SIG-M5 (cell line): ENCODE measurements around the gene PRSS22.

ENCODE experiments used
- DNase-seq: peaks from one replicate; lab custom pipeline; 2025; lab: John Stamatoyannopoulos, UW

The PRSS22 gene

GRCh38 chr16:2814551-2815298, 43.2 kb downstream of the PRSS22 start:
- no peak for DNase-seq

- no peak for DNase-seq
Measured at GRCh38 chr16:2813771-2814221, 44.2 kb downstream of the PRSS22 start.

DNA sequence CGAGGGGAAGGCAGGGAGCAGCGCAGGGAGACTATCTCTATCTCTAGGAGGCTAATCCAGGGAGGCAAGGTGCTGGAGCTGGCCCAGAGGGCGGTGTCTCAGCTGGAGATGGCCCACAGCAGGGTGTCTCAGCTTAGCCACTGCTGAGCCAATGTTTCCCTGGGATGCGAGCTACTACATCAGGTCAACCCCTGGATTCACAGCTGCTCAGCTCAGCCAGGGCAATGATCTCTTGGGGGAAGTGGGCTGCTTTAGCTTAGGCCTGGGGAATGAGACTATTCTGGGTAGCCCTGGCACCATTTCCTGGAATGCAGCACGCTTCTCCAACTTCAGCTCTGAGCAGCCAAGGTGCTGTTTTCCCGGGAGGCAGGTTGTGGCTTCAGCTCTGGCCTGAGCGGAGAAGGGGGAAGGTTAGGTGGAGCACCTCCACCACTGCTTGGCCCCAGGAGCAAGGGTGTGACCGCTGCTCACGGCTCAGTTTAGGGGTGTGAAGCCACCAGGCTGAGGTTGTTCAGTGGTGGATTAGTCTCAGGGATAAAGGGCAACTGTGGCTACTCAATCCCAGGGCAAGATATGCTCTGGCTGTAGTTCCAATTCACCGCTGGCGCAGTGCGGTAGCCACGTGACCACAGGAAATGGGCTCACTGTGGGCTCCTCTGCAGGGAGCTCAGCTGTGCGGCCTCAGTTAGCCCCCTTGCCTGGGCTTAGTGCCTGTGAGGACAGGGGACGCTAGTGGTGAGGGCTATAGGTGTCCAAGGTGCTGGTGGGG, 46.1 kb downstream of the PRSS22 start:
- no peak for DNase-seq

DNA sequence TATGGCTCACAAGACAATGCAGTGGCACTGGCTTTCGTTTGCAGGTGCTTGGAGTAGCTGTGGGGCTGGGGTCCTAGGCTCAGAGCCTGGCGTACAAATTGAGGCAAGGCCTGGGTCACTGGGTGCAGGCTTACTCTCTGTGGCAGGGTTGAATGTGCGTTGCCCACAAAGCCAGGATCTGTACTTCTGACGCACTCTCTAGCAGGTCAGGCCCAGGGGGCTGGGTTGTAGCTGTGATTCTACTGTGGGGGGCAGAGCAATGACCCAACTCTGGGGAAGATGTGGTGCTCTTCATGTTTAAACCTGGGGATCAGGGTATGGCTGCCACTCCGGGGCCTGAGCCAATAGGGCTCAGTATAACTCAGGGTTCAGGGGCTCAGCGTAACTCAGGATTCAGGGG, 47.3 kb downstream of the PRSS22 start:
- DNase-seq, result no peak

GRCh38 chr16:2809149-2809760, 48.7 kb downstream of the PRSS22 start:
- DNase-seq, result no peak

DNA sequence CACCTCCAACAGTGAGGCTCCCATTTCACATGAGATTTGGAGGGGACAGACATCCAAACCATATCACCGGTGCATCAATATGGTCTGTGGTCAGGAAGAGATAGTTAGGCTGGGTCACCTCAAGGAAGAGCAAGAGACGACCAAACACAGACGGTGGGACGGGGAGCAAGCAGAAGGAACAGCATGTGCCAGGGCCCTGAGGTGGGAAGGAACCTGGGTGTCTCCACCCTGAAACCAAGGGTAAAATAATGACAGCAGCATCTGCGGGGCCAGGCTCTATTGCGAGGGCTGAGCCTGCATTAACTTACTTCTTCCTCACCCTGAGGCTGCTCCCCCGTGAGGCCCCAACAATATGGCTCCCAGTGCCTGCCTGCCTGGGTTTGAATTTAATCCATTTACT, 49.8 kb downstream of the PRSS22 start:
- no peak for DNase-seq

GRCh38 chr16:2806286-2806685, 51.7 kb downstream of the PRSS22 start:
- no peak for DNase-seq

DNA sequence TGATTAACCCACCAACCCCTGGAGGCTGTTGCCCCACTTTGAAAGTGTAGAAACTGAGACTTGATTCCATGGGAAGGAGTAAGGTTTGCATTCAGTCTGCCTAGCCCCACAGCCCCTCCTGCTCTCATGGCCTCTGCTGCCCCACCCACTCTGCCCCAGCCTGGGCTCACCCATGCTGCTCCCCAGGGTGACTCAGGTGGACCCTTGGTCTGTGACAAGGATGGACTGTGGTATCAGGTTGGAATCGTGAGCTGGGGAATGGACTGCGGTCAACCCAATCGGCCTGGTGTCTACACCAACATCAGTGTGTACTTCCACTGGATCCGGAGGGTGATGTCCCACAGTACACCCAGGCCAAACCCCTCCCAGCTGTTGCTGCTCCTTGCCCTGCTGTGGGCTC, 53.2 kb downstream of the PRSS22 start:
- no peak for DNase-seq

- no peak for DNase-seq
Measured at GRCh38 chr16:2803545-2804195, 54.3 kb downstream of the PRSS22 start.
